Measurements from ENCODE around the gene SHF.

DNA sequence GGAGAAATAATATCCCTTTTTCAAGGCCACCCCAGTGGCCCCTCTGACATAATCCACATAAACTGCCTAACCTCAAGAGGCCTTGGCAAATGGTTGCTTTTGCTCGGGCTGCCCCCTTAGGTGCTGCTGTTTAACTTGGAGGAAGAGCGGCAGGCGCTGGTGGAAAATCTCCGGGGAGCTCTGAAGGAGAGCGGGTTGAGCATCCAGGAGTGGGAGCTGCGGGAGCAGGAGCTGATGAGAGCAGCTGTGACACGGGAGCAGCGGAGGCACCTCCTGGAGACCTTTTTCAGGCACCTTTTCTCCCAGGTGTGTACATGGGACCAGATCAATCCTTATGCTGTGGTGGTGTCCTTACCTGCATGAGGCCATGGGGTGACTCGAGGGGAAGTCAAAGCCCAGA lies 43.0 kb downstream of the SHF start:
- no peak for TF ChIP-seq ZNF639 (tag by site-specific recombination; IDR thresholded peaks at IDR 0.05)
- no peak for TF ChIP-seq KLF1 (tag by site-specific recombination; IDR thresholded peaks at IDR 0.05)
- no peak for TF ChIP-seq ZNF10 (tag by site-specific recombination; IDR thresholded peaks at IDR 0.05)
- no peak for TF ChIP-seq ZIC2 (tag by site-specific recombination; IDR thresholded peaks at IDR 0.05)
- no peak for TF ChIP-seq YY1 (tag by site-specific recombination; IDR thresholded peaks at IDR 0.05)
- no peak for TF ChIP-seq CTCF (tag by site-specific recombination; IDR thresholded peaks at IDR 0.05)
- no peak for TF ChIP-seq PRDM2 (tag by site-specific recombination; IDR thresholded peaks at IDR 0.05; ENCODE audit: borderline replicate concordance)
- no peak for TF ChIP-seq ZNF121 (tag by site-specific recombination; IDR thresholded peaks at IDR 0.05)
